Neural progenitor cell (in vitro differentiated cells): ENCODE results near the gene ALPK1. TPM values are rescaled to one million over a fixed set of nuclear protein-coding genes. Genes with fewer than 3 reads are reported as not detected.
A peak's percentile ranks its signal among the peaks of the same experiment; 100 is the strongest.

ENCODE experiments used
- DNase-seq: peaks from one replicate; pipeline ENCODE4 v3.0.0-alpha.2; 2016; ENCODE audit warnings: low spot score
- H2AFZ ChIP-seq: fragments of 200-600 bp; sonication (generic); replicated peaks from 2 replicates; pipeline ENCODE4 v1.6.1; 2016; ENCODE audit warnings: antibody characterized with exemption
- H3F3A ChIP-seq: fragments of 200-600 bp; sonication (generic); 2 replicates; pipeline ENCODE4 v1.6.1; 2016; ENCODE audit warnings: antibody characterized with exemption, low read depth
- H3K27ac ChIP-seq: fragments of 200-600 bp; sonication (generic); 2 replicates; pipeline ENCODE4 v1.5.1; 2016; ENCODE audit warnings: mild to moderate bottlenecking
- H3K27me3 ChIP-seq: fragments of 200-600 bp; sonication (generic); 2 replicates; pipeline ENCODE4 v1.6.1; 2016; ENCODE audit warnings: mild to moderate bottlenecking, moderate library complexity
- H3K36me3 ChIP-seq: fragments of 200-600 bp; sonication (generic); 2 replicates; pipeline ENCODE4 v1.5.1; 2016
- H3K4me1 ChIP-seq: fragments of 200-600 bp; sonication (generic); 2 replicates; pipeline ENCODE4 v1.6.1; 2016; ENCODE audit warnings: mixed run types
- H3K4me2 ChIP-seq: fragments of 200-600 bp; sonication (generic); 2 replicates; pipeline ENCODE4 v1.6.1; 2016
- H3K4me3 ChIP-seq: fragments of 200-600 bp; sonication (generic); 2 replicates; pipeline ENCODE4 v1.5.1; 2016
- H3K79me2 ChIP-seq: fragments of 200-600 bp; sonication (generic); 2 replicates; pipeline ENCODE4 v1.6.1; 2016; ENCODE audit warnings: low read depth
- H3K9ac ChIP-seq: fragments of 200-600 bp; sonication (generic); 2 replicates; pipeline ENCODE4 v1.6.1; 2016
- H3K9me3 ChIP-seq: fragments of 200-600 bp; sonication (generic); 2 replicates; pipeline ENCODE4 v1.5.1; 2016; ENCODE audit warnings: low read depth
- H4K20me1 ChIP-seq: fragments of 200-600 bp; sonication (generic); 2 replicates; pipeline ENCODE4 v1.6.1; 2016; ENCODE audit warnings: low read depth
- H3K27ac Mint-ChIP-seq: 3 replicates; pipeline ENCODE4 v1.8.0; 2021; ENCODE audit warnings: mixed read lengths
- H3K27me3 Mint-ChIP-seq: 2 replicates; pipeline ENCODE4 v1.8.0; 2022; ENCODE audit warnings: low read depth, mild to moderate bottlenecking, inconsistent platforms, moderate library complexity, mixed read lengths; ENCODE audit not compliant: insufficient read depth
- H3K36me3 Mint-ChIP-seq: 3 replicates; pipeline ENCODE4 v1.8.0; 2021; ENCODE audit warnings: mixed read lengths
- H3K4me1 Mint-ChIP-seq: 3 replicates; pipeline ENCODE4 v1.8.0; 2021; ENCODE audit warnings: mixed read lengths
- H3K4me3 Mint-ChIP-seq: 3 replicates; pipeline ENCODE4 v1.8.0; 2021; ENCODE audit warnings: mild to moderate bottlenecking, moderate library complexity, mixed read lengths
- H3K9me3 Mint-ChIP-seq: 3 replicates; pipeline ENCODE4 v1.8.0; 2020; ENCODE audit warnings: mixed read lengths
- EZH2 ChIP-seq: fragments of 200-600 bp; sonication (generic); IDR thresholded peaks from 2 replicates; pipeline ENCODE4 v1.6.1; 2017; ENCODE audit warnings: antibody characterized with exemption, mild to moderate bottlenecking, moderate library complexity
- EZH2phosphoT487 ChIP-seq: fragments of 200-600 bp; sonication (generic); IDR thresholded peaks from 2 replicates; pipeline ENCODE4 v1.6.1; 2017; ENCODE audit warnings: antibody characterized with exemption
- total RNA-seq: library from RNA; depleted of rRNA; stranded (reverse); fragments of >200 nt; gene quantifications from 2 replicates; pipeline ENCODE4 v1.2.3, GENCODE V29; 2015; ENCODE audit warnings: low replicate concordance
- TF ChIP-seq, protein P1 (sequence below): fragments of 200-600 bp; sonication (generic); IDR thresholded peaks from 2 replicates; pipeline ENCODE4 v1.5.1; 2017; ENCODE audit warnings: antibody characterized with exemption, mild to moderate bottlenecking

ALPK1 gene
- total RNA-seq, 1 donor from 2014 or later = 0.41 TPM

DNA sequence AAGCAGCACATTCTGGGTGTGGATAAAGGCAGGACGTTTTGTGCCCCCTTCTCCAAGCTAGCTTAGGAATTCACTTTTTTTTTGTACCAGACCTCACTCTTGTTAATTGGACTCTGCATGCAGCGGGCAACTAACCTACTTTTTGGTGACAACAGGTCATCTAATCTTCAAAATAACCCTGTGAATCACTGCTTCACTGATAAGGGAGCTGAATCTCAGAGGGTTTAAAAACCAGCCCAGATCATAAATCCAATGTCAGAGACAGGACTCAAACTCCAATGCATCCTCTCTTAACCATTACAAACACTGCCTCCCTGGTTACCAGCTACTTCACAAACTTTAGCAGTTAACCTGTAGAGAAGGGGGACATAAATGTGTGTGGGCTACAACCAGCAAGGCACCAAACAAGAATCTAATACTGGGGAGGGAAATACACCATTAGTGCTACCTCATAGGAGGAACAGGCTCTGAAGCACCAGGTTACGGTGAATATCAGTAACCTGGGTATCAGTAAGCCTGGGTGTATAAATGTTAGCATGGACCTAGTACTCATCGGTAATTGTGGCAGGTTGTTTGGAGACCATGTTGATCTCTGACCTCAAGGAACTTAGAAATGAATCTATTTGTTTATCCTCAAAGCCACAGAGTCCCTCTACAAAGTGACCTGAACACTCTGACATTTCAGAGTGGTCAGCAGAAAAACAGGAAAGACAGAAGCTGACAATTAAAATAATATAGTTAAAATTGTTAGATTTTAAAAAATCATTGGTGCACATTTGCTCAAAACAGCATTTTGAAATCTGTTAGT is 14.1 kb upstream of the ALPK1 start:
- H2AFZ ChIP-seq = no peak overlapping the region
- Mint-ChIP-seq H3K4me3 (no peak overlapping the region), H3K9me3 (peaks cover 8% of the 10 kb centered on the region), H3K27ac (no peak overlapping the region), H3K27me3 (peaks cover 3% of the 10 kb centered on the region), H3K4me1 (peaks cover 11% of the 10 kb centered on the region), H3K36me3 (peaks cover 8% of the 10 kb centered on the region)
- H3K9me3 ChIP-seq = no peaks in the 10 kb centered on the region
- peaks cover 37% of the 10 kb centered on the region for H3K27me3 ChIP-seq
- DNase-seq = no peak
- no peak overlapping the region for H3K4me2 ChIP-seq
- no peak overlapping the region for H3K27ac ChIP-seq
- no peak overlapping the region for H3K4me3 ChIP-seq
- peaks cover 14% of the 10 kb centered on the region for H3F3A ChIP-seq
- TF ChIP-seq, protein P1, sequence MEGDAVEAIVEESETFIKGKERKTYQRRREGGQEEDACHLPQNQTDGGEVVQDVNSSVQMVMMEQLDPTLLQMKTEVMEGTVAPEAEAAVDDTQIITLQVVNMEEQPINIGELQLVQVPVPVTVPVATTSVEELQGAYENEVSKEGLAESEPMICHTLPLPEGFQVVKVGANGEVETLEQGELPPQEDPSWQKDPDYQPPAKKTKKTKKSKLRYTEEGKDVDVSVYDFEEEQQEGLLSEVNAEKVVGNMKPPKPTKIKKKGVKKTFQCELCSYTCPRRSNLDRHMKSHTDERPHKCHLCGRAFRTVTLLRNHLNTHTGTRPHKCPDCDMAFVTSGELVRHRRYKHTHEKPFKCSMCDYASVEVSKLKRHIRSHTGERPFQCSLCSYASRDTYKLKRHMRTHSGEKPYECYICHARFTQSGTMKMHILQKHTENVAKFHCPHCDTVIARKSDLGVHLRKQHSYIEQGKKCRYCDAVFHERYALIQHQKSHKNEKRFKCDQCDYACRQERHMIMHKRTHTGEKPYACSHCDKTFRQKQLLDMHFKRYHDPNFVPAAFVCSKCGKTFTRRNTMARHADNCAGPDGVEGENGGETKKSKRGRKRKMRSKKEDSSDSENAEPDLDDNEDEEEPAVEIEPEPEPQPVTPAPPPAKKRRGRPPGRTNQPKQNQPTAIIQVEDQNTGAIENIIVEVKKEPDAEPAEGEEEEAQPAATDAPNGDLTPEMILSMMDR = no peak
- TF ChIP-seq EZH2phosphoT487 (no peak), EZH2 (no peak)
- no peak overlapping the region for H3K9ac ChIP-seq
- no peaks in the 10 kb centered on the region for H3K36me3 ChIP-seq
- H3K4me1 ChIP-seq = peaks cover 11% of the 10 kb centered on the region
- H3K79me2 ChIP-seq = no peaks in the 10 kb centered on the region
- no peaks in the 10 kb centered on the region for H4K20me1 ChIP-seq

DNA sequence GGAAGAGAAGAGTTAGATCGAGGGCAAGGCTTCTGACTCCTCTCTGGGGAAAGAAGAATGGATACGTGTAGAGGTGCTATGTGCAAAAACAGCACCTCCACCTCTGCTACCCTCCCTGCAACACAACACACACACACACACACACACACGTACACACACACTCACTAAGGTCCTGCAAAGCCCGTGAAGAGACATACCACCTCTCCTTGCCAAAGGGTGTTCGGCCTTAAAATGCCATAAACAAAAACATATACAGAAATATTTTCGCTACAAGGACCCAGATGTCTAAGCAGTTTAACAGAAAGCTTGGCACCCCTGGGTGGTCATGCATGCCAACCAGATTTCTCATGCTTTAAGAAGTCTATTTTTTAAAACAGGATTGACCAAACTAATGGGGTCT is 13.0 kb upstream of the ALPK1 start:
- peaks cover 11% of the 10 kb centered on the region for H3K4me1 ChIP-seq
- no peaks in the 10 kb centered on the region for H3K79me2 ChIP-seq
- TF ChIP-seq EZH2phosphoT487 = no peak
- TF ChIP-seq, protein P1 = no peak
- no peak for TF ChIP-seq EZH2
- no peak overlapping the region for H3K9ac ChIP-seq
- H3K4me3 ChIP-seq = peak overlapping the region; percentile 78
- Mint-ChIP-seq H3K4me3 (peak overlapping the region; percentile 92), H3K27ac (no peak overlapping the region), H3K4me1 (peaks cover 11% of the 10 kb centered on the region), H3K9me3 (peaks cover 8% of the 10 kb centered on the region), H3K36me3 (peaks cover 8% of the 10 kb centered on the region), H3K27me3 (peaks cover 3% of the 10 kb centered on the region)
- H3K9me3 ChIP-seq = no peaks in the 10 kb centered on the region
- H3F3A ChIP-seq = peaks cover 17% of the 10 kb centered on the region
- peaks cover 37% of the 10 kb centered on the region for H3K27me3 ChIP-seq
- DNase-seq = no peak
- no peaks in the 10 kb centered on the region for H4K20me1 ChIP-seq
- H3K36me3 ChIP-seq = no peaks in the 10 kb centered on the region
- peak overlapping the region; percentile 98 for H3K4me2 ChIP-seq
- no peak overlapping the region for H3K27ac ChIP-seq
- no peak overlapping the region for H2AFZ ChIP-seq

DNA sequence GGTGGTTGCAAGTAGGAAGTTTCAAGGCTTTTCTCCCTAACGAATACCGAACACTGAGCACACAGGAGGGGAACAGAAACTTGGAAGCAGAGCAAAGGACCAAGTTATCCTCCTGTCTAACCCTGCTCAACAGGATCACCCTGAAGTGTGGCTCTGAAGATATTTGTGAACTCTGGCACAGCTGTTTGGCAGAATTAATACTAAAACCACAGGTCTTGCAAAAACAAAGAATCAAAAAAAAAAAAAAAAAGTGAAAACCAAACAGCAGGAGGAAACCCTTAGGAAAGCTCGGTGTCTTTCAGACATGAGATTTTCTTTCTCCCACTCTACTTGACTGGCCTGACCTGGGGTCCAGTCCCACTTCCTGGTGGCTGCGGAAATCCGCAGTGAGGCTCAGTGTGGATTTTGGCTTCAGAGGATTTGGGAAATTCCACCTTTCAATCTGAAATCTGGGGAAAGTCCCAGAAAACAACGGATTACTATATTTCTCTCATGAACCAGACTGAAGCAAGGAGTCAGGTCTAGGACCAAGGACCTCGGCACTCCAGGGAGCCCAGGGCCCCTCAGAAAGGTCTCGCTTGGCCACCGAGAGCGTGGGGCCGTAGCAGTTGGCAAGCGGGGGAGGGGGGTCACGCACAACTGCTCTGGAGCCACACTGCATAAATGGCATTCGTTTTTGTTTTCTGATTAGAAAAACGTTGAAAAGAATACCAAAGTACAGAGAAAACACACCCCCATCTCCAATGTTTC is 12.3 kb upstream of the ALPK1 start:
- TF ChIP-seq, protein P1 = no peak
- no peak for TF ChIP-seq EZH2
- no peak for TF ChIP-seq EZH2phosphoT487
- Mint-ChIP-seq H3K9me3 (peaks cover 8% of the 10 kb centered on the region), H3K27ac (no peak overlapping the region), H3K27me3 (peaks cover 3% of the 10 kb centered on the region), H3K4me3 (peak overlapping the region; percentile 92), H3K36me3 (peaks cover 8% of the 10 kb centered on the region), H3K4me1 (peaks cover 11% of the 10 kb centered on the region)
- H3K4me1 ChIP-seq = peaks cover 11% of the 10 kb centered on the region
- no peak for DNase-seq
- H3F3A ChIP-seq = peaks cover 17% of the 10 kb centered on the region
- H3K4me2 ChIP-seq = peak overlapping the region; percentile 98
- H3K36me3 ChIP-seq = no peaks in the 10 kb centered on the region
- H2AFZ ChIP-seq = peak overlapping the region; percentile 99
- peaks cover 37% of the 10 kb centered on the region for H3K27me3 ChIP-seq
- peak overlapping the region; percentile 78 for H3K4me3 ChIP-seq
- H3K27ac ChIP-seq = no peak overlapping the region
- H4K20me1 ChIP-seq = no peaks in the 10 kb centered on the region
- no peaks in the 10 kb centered on the region for H3K9me3 ChIP-seq
- no peak overlapping the region for H3K9ac ChIP-seq
- no peaks in the 10 kb centered on the region for H3K79me2 ChIP-seq
